Body of pancreas (tissue), 4 donors: ENCODE results near the gene SCMH1.

Experiments
- CTCF ChIP-seq, 7 experiments: fragments of 450-650 bp in 4 of 7; fragments of 200-600 bp in 3 of 7; sonication (generic) in 3 of 7; IDR thresholded peaks; one replicate each; pipeline ENCODE4 v1.5.1; 2016 to 2019; ENCODE audit warnings: antibody characterized with exemption in 7 of 7
- POLR2A ChIP-seq, 3 donors: fragments of 450-650 bp; IDR thresholded peaks; one replicate each; pipeline ENCODE4 v1.6.1; 2016; ENCODE audit warnings: antibody characterized with exemption in 3 of 3, mild to moderate bottlenecking in 2 of 3

GRCh38 chr1:41155105-41155504 is 87.0 kb downstream of the SCMH1 start:
- no peak for TF ChIP-seq CTCF (IDR thresholded peaks at IDR 0.05)
- TF ChIP-seq POLR2A (IDR thresholded peaks at IDR 0.05), result no peak
